RWPE2 (cell line): Measurements from ENCODE around the gene PDE6A.
A peak's percentile ranks its signal among the peaks of the same experiment; 100 is the strongest.

Experiments used
- ATAC-seq: fragments of 200-7000 bp; cut with Tn5 transposase; 3 replicates; pipeline ENCODE4 v1.9.1; 2021; ENCODE audit warnings: low read depth
- DNase-seq: peaks from one replicate; pipeline ENCODE4 v3.0.0-alpha.2; 2020; ENCODE audit warnings: low spot score
- H3K27ac ChIP-seq: fragments of 450-650 bp; 2 replicates; pipeline ENCODE4 v1.5.1; 2017; ENCODE audit warnings: mild to moderate bottlenecking; ENCODE audit not compliant: poor library complexity, severe bottlenecking
- H3K27me3 ChIP-seq: fragments of 250-450 bp; sonication (Bioruptor Pico); 2 replicates; pipeline ENCODE4 v1.5.1; 2021; ENCODE audit warnings: mild to moderate bottlenecking, moderate library complexity; ENCODE audit not compliant: insufficient read depth, poor library complexity, severe bottlenecking
- H3K36me3 ChIP-seq: fragments of 250-450 bp; sonication (Bioruptor Pico); 2 replicates; pipeline ENCODE4 v1.5.1; 2020; ENCODE audit warnings: low read depth, mild to moderate bottlenecking, moderate library complexity
- H3K4me1 ChIP-seq: fragments of 250-450 bp; sonication (Bioruptor Pico); 2 replicates; pipeline ENCODE4 v1.5.1; 2021; ENCODE audit warnings: mild to moderate bottlenecking, moderate library complexity; ENCODE audit not compliant: insufficient read depth, poor library complexity, severe bottlenecking
- H3K4me3 ChIP-seq: fragments of 250-450 bp; sonication (Bioruptor Pico); 2 replicates; pipeline ENCODE4 v1.5.1; 2021; ENCODE audit warnings: mild to moderate bottlenecking, moderate library complexity; ENCODE audit not compliant: severe bottlenecking
- H3K9me3 ChIP-seq: fragments of 250-450 bp; sonication (Bioruptor Pico); 2 replicates; pipeline ENCODE4 v1.5.1; 2021; ENCODE audit warnings: mild to moderate bottlenecking, moderate library complexity; ENCODE audit not compliant: severe bottlenecking
- TF ChIP-seq, protein P1 (sequence below): fragments of 450-650 bp; IDR thresholded peaks from one replicate; pipeline ENCODE4 v1.5.1; 2017; ENCODE audit warnings: mild to moderate bottlenecking, moderate library complexity; ENCODE audit not compliant: poor library complexity, severe bottlenecking

PDE6A gene

GRCh38 chr5:149942199-149942598, 2.4 kb downstream of the PDE6A start:
- Histone ChIP-seq H3K36me3 (no peaks in the 10 kb centered on the region), H3K4me1 (peaks cover 52% of the 10 kb centered on the region), H3K27ac (peak overlapping the region; percentile 99), H3K27me3 (no peaks in the 10 kb centered on the region), H3K4me3 (no peak overlapping the region), H3K9me3 (no peaks in the 10 kb centered on the region)
- DNase-seq (no peak), ATAC-seq (no peak)
- TF ChIP-seq, protein P1, sequence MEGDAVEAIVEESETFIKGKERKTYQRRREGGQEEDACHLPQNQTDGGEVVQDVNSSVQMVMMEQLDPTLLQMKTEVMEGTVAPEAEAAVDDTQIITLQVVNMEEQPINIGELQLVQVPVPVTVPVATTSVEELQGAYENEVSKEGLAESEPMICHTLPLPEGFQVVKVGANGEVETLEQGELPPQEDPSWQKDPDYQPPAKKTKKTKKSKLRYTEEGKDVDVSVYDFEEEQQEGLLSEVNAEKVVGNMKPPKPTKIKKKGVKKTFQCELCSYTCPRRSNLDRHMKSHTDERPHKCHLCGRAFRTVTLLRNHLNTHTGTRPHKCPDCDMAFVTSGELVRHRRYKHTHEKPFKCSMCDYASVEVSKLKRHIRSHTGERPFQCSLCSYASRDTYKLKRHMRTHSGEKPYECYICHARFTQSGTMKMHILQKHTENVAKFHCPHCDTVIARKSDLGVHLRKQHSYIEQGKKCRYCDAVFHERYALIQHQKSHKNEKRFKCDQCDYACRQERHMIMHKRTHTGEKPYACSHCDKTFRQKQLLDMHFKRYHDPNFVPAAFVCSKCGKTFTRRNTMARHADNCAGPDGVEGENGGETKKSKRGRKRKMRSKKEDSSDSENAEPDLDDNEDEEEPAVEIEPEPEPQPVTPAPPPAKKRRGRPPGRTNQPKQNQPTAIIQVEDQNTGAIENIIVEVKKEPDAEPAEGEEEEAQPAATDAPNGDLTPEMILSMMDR = no peak

DNA sequence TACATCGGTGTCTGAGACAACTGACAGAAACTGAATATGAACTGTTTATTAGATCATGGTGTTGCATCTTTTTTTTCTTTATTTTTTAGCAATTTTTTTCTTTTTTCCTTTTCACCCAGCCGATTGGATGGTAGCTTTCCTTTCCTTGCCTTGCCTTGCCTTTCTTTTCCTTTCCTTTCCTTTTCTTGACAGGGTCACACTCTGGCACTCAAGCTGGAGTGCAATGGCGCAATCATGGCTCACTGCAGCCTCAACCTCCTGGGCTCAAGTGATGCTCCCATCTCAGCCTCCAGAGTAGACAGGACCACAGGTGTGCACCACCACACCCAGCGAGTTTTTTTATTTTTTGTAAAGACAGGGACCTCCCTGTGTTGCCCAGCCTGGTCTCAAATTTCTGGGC, 2.8 kb downstream of the PDE6A start:
- no peak for DNase-seq
- Histone ChIP-seq H3K27ac (peak overlapping the region; percentile 99), H3K36me3 (no peaks in the 10 kb centered on the region), H3K27me3 (no peaks in the 10 kb centered on the region), H3K9me3 (no peaks in the 10 kb centered on the region), H3K4me3 (no peak overlapping the region), H3K4me1 (peaks cover 56% of the 10 kb centered on the region)
- ATAC-seq = no peak
- TF ChIP-seq, protein P1 = no peak

- no peaks in the 10 kb centered on the region for H3K9me3 ChIP-seq
- DNase-seq (no peak), ATAC-seq (no peak)
- peak overlapping the region; percentile 99 for H3K27ac ChIP-seq
- H3K4me3 ChIP-seq = no peak overlapping the region
- no peaks in the 10 kb centered on the region for H3K36me3 ChIP-seq
- TF ChIP-seq, protein P1 = no peak
- H3K4me1 ChIP-seq = peaks cover 63% of the 10 kb centered on the region
- no peaks in the 10 kb centered on the region for H3K27me3 ChIP-seq
Measured at GRCh38 chr5:149940941-149941644, 3.5 kb downstream of the PDE6A start.

DNA sequence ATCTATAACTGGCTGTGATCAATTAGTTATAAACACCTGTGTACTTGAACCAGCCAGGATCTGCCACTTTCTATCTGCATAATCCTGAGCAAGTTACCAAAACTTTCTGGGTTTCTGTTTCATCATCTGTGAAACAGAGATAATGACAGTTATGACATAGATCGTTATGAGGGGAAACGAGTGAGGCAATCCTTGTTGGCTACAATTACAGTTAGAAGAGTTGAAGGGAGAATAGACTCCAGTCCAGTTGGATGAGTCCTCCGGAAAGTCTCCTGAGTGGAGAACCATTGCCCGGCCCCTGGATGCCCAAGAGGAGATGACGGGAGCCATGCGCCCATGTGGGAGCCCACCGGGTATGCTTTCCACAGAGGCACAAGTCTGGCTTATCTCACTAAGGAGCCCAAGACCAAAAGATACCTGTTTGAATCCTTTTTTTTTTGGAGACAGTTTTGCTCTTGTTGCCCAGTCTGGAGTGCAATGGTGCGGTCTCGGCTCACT, 4.5 kb downstream of the PDE6A start:
- H3K4me3 ChIP-seq = no peak overlapping the region
- H3K27me3 ChIP-seq = no peaks in the 10 kb centered on the region
- no peaks in the 10 kb centered on the region for H3K9me3 ChIP-seq
- H3K36me3 ChIP-seq = no peaks in the 10 kb centered on the region
- H3K27ac ChIP-seq = peak overlapping the region; percentile 99
- peaks cover 72% of the 10 kb centered on the region for H3K4me1 ChIP-seq
- no peak for DNase-seq
- TF ChIP-seq, protein P1 = no peak
- ATAC-seq = no peak

DNA sequence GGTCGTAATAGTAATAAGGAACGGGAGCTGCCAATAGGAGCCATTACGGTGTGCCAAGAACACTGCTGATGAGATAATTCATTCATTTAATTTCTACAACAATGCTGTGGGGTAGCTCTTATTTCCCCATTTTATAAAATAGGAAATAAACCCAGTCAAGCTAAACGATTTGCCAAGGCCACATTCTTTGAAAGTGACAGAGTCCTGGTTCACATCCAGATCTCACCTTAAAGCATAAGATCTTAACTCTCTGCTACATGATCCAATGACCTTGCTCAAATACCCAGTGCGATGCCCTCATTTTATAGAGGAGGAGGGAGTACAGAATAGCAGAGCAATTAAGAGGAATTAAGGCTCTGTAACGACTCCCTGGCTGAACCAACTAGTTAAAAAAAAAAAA, 5.0 kb downstream of the PDE6A start:
- TF ChIP-seq, protein P1 = no peak
- ATAC-seq (0 out of 3 replicates have a peak, but pooled peaks have one; percentile 3), DNase-seq (no peak)
- H3K4me3 ChIP-seq = no peak overlapping the region
- peak overlapping the region; percentile 99 for H3K27ac ChIP-seq
- no peaks in the 10 kb centered on the region for H3K27me3 ChIP-seq
- H3K9me3 ChIP-seq = no peaks in the 10 kb centered on the region
- no peaks in the 10 kb centered on the region for H3K36me3 ChIP-seq
- peaks cover 72% of the 10 kb centered on the region for H3K4me1 ChIP-seq
